A673 (cell line): ENCODE data around the gene EYS. TPM values are rescaled to one million over a fixed set of nuclear protein-coding genes. Genes with fewer than 3 reads are reported as not detected.

Experiments
- BruUV-seq: library from RNA; stranded (reverse); fragments of 400-500 nt; replicated peaks from 2 replicates; lab custom pipeline; 2021; lab: Mats Ljungman, UMichigan
- CTCF ChIA-PET: fragments of 300-600 bp; sonication (Branson Sonifier 250); formaldehyde crosslinking; loops from one replicate; lab custom pipeline; 2022; ENCODE audit warnings: antibody characterized with exemption; lab: Charles Lee
- POLR2A ChIA-PET: fragments of 300-600 bp; sonication (Branson Sonifier 250); formaldehyde crosslinking; loops from one replicate; lab custom pipeline; 2022; ENCODE audit warnings: antibody characterized with exemption; ENCODE audit not compliant: low non-redundant PET; lab: Charles Lee
- DNase-seq: peaks from one replicate; pipeline ENCODE4 v3.0.0-alpha.2; 2015; ENCODE audit warnings: low spot score
- H3K27ac ChIP-seq: fragments of 200-600 bp; sonication (generic); 2 replicates; pipeline ENCODE4 v1.5.1; 2016; ENCODE audit warnings: mixed run types, low read depth, mild to moderate bottlenecking, mixed read lengths, antibody characterized with exemption, low read length; ENCODE audit not compliant: poor library complexity, severe bottlenecking
- H3K27me3 ChIP-seq: fragments of 200-600 bp; sonication (generic); replicated peaks from 2 replicates; pipeline ENCODE4 v1.6.1; 2017; ENCODE audit warnings: mixed run types, low read depth, mild to moderate bottlenecking, mixed read lengths, antibody characterized with exemption, low read length; ENCODE audit not compliant: insufficient read depth, poor library complexity
- H3K36me3 ChIP-seq: fragments of 200-600 bp; sonication (generic); 2 replicates; pipeline ENCODE4 v1.6.1; 2016; ENCODE audit warnings: mixed run types, mild to moderate bottlenecking, mixed read lengths, antibody characterized with exemption, low read length; ENCODE audit not compliant: insufficient read depth, poor library complexity, severe bottlenecking
- H3K4me1 ChIP-seq: fragments of 200-600 bp; sonication (generic); 2 replicates; pipeline ENCODE4 v1.6.1; 2017; ENCODE audit warnings: mixed run types, mild to moderate bottlenecking, mixed read lengths, antibody characterized with exemption, low read length; ENCODE audit not compliant: insufficient read depth, poor library complexity, severe bottlenecking
- H3K4me3 ChIP-seq: fragments of 200-600 bp; sonication (generic); 2 replicates; pipeline ENCODE4 v1.5.1; 2016; ENCODE audit warnings: low read depth, mixed run types, mild to moderate bottlenecking, mixed read lengths, low read length; ENCODE audit not compliant: poor library complexity, severe bottlenecking
- H3K9me3 ChIP-seq: fragments of 200-600 bp; sonication (generic); 2 replicates; pipeline ENCODE4 v1.6.1; 2016; ENCODE audit warnings: mixed run types, low read depth, mild to moderate bottlenecking, mixed read lengths, antibody characterized with exemption, low read length; ENCODE audit not compliant: poor library complexity, severe bottlenecking
- EZH2 ChIP-seq: fragments of 200-600 bp; sonication (generic); IDR thresholded peaks from 2 replicates; pipeline ENCODE4 v1.6.1; 2017; ENCODE audit warnings: borderline replicate concordance, low read depth, mild to moderate bottlenecking, mixed read lengths, antibody characterized with exemption, low read length; ENCODE audit not compliant: poor library complexity, severe bottlenecking
- intact Hi-C: fragments of 100-400 bp; cut with micrococcal nuclease; formaldehyde crosslinking; loops from one replicate; pipeline ENCODE4 v1.10.0; 2022; ENCODE audit not compliant: unreplicated experiment
- total RNA-seq: library from RNA; stranded (reverse); gene quantifications from 2 replicates; pipeline ENCODE4 v1.2.3, GENCODE V29; 2021
- TF ChIP-seq, protein P1 (sequence below): fragments of 300-800, 200-600 bp; sonication (generic); conservative IDR thresholded peaks from 2 replicates; pipeline ENCODE4 v1.5.1; 2017; ENCODE audit warnings: low read depth, mild to moderate bottlenecking, antibody characterized with exemption, low read length, moderate library complexity, mixed read lengths

The EYS gene
- total RNA-seq, 1 experiment from 2014 or later: 0.47 TPM

DNA sequence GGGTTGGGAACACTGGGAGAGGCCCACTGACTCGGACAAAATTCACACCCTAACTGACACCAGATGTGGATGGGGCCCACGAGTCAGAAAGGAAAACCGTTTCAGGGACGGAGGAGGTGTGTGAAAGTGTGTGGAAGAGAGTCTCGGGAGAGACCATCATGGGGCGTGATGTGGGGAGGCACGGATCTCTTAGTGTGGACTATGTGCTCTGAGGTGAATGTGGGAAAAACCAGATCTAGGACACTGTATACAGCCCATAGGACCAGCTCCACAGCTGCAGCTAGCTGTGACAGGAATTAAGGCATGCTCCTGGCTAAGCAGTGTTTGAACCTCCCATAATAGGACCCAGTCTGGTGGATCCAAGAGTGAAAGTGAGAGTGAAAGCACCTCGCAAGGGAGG lies 1380.1 kb downstream of the EYS start:
- no peaks in the 10 kb centered on the region for H3K9me3 ChIP-seq
- H3K27ac ChIP-seq: no peak overlapping the region
- no peaks in the 10 kb centered on the region for H3K36me3 ChIP-seq
- intact Hi-C loops: no loop called here
- ChIA-PET POLR2A (no interaction called here), CTCF (no interaction called here)
- no peaks in the 10 kb centered on the region for H3K27me3 ChIP-seq
- no TSS peak for BruUV-seq
- H3K4me1 ChIP-seq: no peaks in the 10 kb centered on the region
- TF ChIP-seq, protein P1, sequence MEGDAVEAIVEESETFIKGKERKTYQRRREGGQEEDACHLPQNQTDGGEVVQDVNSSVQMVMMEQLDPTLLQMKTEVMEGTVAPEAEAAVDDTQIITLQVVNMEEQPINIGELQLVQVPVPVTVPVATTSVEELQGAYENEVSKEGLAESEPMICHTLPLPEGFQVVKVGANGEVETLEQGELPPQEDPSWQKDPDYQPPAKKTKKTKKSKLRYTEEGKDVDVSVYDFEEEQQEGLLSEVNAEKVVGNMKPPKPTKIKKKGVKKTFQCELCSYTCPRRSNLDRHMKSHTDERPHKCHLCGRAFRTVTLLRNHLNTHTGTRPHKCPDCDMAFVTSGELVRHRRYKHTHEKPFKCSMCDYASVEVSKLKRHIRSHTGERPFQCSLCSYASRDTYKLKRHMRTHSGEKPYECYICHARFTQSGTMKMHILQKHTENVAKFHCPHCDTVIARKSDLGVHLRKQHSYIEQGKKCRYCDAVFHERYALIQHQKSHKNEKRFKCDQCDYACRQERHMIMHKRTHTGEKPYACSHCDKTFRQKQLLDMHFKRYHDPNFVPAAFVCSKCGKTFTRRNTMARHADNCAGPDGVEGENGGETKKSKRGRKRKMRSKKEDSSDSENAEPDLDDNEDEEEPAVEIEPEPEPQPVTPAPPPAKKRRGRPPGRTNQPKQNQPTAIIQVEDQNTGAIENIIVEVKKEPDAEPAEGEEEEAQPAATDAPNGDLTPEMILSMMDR: no peak
- no peak for TF ChIP-seq EZH2
- no peak for DNase-seq
- no peak overlapping the region for H3K4me3 ChIP-seq

DNA sequence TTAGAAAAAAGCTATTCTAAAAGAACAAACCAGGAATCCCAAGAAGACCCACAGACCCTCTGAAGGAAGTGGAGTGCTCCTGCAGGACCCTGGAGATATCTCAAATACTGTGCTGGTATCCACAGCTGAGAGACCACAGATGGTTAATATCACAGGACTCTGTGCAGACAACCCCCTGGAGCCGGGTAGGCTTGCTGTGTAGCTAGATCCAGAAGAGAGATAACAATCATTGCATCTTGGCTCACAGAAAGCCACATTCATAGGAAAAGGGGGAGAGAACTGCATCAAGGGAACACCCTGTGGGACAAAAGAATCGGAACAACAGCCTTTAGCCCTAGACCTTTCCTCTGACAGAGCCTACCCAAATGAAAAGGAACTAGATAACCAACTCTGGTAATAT lies 1381.9 kb downstream of the EYS start:
- intact Hi-C loops: no loop called here
- no peak for DNase-seq
- Histone ChIP-seq H3K4me3 (no peak overlapping the region), H3K9me3 (no peaks in the 10 kb centered on the region), H3K4me1 (no peaks in the 10 kb centered on the region), H3K27ac (no peak overlapping the region), H3K27me3 (no peaks in the 10 kb centered on the region), H3K36me3 (no peaks in the 10 kb centered on the region)
- ChIA-PET POLR2A (no interaction called here), CTCF (no interaction called here)
- no peak for TF ChIP-seq EZH2
- TF ChIP-seq, protein P1: no peak
- BruUV-seq: no TSS peak

DNA sequence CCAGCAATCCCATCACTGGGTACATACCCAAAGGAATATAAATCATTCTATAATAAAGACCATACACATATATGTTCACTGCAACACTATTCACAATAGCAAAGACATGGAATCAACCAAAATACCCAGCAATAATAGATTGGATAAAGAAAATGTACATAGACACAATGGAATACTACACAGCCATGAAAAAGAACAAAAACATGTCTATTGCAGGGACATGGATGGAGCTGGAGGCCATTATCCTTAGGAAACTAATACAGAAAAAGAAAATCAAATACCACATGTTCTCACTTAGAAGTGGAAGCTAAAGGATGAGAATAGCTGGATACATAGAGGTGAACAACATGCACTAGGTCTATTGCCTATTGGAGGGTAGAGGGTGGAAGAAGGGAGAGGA lies 1396.8 kb downstream of the EYS start:
- no peak for TF ChIP-seq EZH2
- TF ChIP-seq, protein P1: no peak
- POLR2A ChIA-PET: no interaction called here
- intact Hi-C loops: no loop called here
- Histone ChIP-seq H3K9me3 (no peaks in the 10 kb centered on the region), H3K36me3 (no peaks in the 10 kb centered on the region), H3K4me1 (no peaks in the 10 kb centered on the region), H3K4me3 (no peak overlapping the region), H3K27me3 (no peaks in the 10 kb centered on the region), H3K27ac (no peak overlapping the region)
- no peak for DNase-seq
- no TSS peak for BruUV-seq
- CTCF ChIA-PET: no interaction called here
